AG10803 (cell line): ENCODE measurements around the gene STK17A.

Experiments
- DNase-seq: peaks from one replicate; pipeline ENCODE4 v3.0.0; 2010; ENCODE audit warnings: low read depth
- H3K4me3 ChIP-seq: 2 replicates; pipeline ENCODE4 v1.5.1; 2011; ENCODE audit warnings: mild to moderate bottlenecking, low read length, control low read depth
- TF ChIP-seq, protein P1 (sequence below): conservative IDR thresholded peaks from 2 replicates; pipeline ENCODE4 v1.5.1; 2011; ENCODE audit warnings: mild to moderate bottlenecking, low read length, control low read depth, inconsistent platforms

The STK17A gene

DNA sequence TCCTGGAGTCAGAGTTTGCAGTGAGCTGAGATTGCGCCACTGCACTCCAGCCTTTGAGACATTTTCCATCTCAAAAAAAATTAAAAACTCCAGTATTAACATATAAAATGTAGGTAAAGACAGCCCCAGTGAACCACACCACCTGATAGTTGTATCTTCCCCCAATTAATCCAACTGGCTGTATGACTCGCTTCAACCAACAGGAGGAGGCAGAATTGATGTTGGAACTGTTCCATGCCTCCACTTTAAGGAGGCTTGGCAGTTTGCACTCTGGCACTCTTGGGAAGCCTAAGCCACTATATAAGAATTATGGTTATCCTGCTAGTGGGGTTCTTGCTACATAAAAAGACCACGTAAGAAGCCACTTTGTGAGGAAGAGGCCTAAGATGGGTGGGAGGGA, 72.7 kb downstream of the STK17A start:
- TF ChIP-seq, protein P1, sequence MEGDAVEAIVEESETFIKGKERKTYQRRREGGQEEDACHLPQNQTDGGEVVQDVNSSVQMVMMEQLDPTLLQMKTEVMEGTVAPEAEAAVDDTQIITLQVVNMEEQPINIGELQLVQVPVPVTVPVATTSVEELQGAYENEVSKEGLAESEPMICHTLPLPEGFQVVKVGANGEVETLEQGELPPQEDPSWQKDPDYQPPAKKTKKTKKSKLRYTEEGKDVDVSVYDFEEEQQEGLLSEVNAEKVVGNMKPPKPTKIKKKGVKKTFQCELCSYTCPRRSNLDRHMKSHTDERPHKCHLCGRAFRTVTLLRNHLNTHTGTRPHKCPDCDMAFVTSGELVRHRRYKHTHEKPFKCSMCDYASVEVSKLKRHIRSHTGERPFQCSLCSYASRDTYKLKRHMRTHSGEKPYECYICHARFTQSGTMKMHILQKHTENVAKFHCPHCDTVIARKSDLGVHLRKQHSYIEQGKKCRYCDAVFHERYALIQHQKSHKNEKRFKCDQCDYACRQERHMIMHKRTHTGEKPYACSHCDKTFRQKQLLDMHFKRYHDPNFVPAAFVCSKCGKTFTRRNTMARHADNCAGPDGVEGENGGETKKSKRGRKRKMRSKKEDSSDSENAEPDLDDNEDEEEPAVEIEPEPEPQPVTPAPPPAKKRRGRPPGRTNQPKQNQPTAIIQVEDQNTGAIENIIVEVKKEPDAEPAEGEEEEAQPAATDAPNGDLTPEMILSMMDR, result no peak
- DNase-seq, result no peak
- H3K4me3 ChIP-seq, result no peak overlapping the region

DNA sequence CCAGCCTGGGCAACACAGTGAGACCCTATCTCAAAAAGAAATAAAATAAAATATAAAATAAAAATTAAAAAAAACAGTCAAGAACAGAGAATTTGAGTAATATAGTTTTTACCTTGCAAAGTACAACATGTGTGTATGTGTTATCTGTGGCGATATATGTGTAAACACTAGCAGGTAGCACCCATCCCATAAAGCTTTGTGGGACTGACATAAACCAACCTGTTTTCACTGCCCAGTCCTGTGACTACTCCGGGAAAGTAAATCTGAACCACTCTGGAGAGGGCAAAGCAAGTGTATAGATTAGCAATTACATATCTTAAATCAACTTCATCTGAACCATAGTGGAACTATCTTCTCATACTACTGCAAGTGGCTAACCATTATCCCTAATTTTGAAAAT, 74.1 kb downstream of the STK17A start:
- DNase-seq, result no peak
- TF ChIP-seq, protein P1, result no peak
- H3K4me3 ChIP-seq, result no peak overlapping the region

DNA sequence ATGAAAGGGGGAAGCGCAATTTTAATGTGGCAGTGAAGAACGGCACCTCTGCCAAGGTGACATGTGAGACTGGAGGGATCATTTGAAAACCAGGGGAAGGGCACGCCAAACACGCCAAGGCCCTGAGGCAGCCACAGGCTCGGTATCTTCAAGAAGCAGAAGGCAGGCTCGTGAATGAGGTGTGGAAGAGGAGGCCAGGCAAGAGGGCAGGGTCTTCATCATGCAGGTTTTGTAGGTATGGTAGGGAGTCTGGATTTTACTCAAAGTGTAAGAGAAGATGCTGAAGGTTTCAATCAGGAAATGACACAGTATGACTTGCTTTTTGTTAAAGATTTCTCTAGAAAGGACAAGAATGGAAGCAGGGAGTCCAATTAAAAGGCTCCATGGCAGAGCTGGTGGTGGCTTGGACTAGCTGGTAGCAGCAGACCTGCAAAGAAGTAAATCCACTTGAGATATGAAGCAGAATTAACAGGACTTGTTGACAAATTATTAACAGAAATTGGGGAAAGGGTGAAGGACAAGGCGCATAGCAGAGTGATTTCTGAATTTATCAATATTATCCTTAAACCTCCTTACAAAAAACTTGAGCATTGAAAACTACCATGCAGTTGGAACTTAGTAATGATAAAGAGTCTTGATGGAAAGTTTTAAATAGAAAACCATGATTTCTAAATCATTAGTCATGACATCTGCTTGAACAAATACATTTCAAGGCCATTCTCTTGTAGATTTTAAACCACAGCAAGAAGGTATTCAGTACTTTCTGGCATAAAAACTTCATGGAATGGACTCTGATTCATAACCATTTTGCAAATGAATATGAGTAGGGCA, 76.0 kb downstream of the STK17A start:
- TF ChIP-seq, protein P1, result no peak
- DNase-seq, result peak; percentile 94
- H3K4me3 ChIP-seq, result no peak overlapping the region

DNA sequence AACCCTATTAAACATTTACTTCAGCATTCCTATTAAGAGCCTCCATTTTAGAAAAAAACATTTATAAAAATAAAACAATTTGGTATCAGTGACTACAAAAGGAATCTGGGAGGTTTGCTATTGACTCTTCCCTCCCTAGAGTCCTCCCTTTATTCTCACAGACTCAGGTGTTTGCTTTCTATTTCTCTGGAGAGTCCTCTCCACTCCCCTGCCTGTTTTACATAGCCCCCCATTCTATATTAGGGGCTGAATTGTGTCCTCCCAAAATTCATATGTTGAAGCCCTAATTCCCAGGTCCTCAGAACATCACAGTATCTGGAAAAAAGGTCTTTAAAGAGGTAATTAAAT, 76.6 kb downstream of the STK17A start:
- no peak overlapping the region for H3K4me3 ChIP-seq
- TF ChIP-seq, protein P1, result no peak
- no peak for DNase-seq

DNA sequence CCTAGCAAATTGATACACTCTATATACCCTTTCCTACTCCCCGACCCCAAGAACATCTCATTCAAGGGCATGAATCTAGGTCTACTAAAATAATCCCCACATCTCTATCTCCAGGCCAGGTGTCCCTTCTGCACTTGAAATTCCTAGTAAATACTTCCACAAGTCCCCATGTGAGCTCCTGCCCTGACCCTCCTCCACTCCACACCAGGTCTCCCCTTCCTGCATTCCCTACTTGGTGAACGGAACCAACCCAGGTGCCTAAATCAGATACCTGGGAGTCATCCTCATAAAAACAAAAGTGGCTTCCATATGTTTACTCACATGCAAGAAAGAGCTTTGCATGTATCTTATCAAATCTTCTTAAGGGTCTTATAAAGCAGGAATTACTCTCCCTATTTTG, 77.2 kb downstream of the STK17A start:
- H3K4me3 ChIP-seq, result no peak overlapping the region
- no peak for DNase-seq
- TF ChIP-seq, protein P1, result no peak

DNA sequence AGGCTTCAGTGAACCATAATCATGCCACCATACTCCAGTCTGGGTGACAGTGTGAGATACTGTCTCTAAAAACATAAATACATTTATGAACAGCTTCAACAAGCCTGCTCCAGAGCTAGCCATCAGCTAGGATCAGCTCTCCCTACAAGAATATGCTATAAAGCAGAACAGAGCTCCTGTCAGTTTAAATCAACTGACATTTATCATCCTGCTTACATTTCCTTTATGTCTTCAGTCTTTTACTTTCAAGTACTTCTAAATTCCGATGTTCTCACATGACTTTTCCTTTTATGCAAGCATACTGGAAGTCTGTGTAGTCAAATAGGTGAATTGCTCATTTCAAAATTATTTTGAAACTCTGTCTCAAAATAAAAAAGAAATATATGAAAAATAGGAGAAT, 81.8 kb downstream of the STK17A start:
- no peak for DNase-seq
- no peak overlapping the region for H3K4me3 ChIP-seq
- TF ChIP-seq, protein P1, result no peak

DNA sequence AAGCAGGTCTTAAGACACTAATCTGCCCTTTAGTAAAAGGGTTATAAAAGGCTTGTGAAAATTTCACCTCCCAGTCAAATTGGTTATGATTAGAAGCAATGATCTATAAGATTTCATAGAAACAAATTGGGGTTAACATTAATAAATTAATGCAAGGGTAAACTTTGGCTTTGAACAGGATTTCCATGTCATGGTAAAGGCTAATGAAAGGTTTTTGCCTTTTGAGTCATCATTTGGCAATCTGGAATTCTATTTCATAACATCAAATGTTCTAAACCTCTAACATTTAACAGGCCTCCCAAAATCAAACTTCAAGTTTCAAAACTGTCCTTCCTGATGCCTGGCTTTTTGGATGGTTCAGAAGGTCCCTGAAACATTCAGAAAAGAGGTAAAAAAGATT, 84.0 kb downstream of the STK17A start:
- H3K4me3 ChIP-seq, result no peak overlapping the region
- TF ChIP-seq, protein P1, result no peak
- peak; percentile 40 for DNase-seq
